Upper lobe of left lung (tissue), 6 donors: ENCODE results near the gene CHST8. TPM values are rescaled to one million over a fixed set of nuclear protein-coding genes. Genes with fewer than 3 reads are reported as not detected.

Experiments
- ATAC-seq, 2 donors: fragments of 200-7000 bp; cut with Tn5 transposase; one replicate each; pipeline ENCODE4 v1.9.1; 2022; ENCODE audit warnings: mild to moderate bottlenecking in 2 of 2, moderate library complexity in 2 of 2; ENCODE audit not compliant: low FRiP score in 2 of 2
- DNase-seq, 2 donors: peaks; one replicate each; pipeline ENCODE4 v3.0.0-alpha.2; 2019 to 2020
- H3K27ac ChIP-seq, 4 donors: fragments of 200-600 bp; sonication (generic); one replicate each; pipeline ENCODE4 v1.5.1; 2016 to 2019
- H3K27me3 ChIP-seq, 4 donors: fragments of 200-600 bp; sonication (generic); one replicate each; pipeline ENCODE4 v1.5.1; 2017 to 2019
- H3K36me3 ChIP-seq, 4 donors: fragments of 200-600 bp; sonication (generic); one replicate each; pipeline ENCODE4 v1.5.1; 2016 to 2019
- H3K4me1 ChIP-seq, 4 donors: fragments of 200-600 bp; sonication (generic); one replicate each; pipeline ENCODE4 v1.5.1; 2018 to 2019
- H3K4me3 ChIP-seq, 4 donors: fragments of 200-600 bp; sonication (generic); one replicate each; pipeline ENCODE4 v1.5.1; 2017 to 2019; ENCODE audit warnings: mild to moderate bottlenecking in 2 of 4, moderate library complexity in 1 of 4
- H3K9me3 ChIP-seq, 4 donors: fragments of 200-600 bp; sonication (generic); one replicate each; pipeline ENCODE4 v1.5.1; 2018 to 2019
- CTCF ChIP-seq, 6 experiments: fragments of 450-650 bp in 4 of 6; fragments of 200-600 bp in 2 of 6; sonication (generic) in 2 of 6; IDR thresholded peaks; one replicate each; pipeline ENCODE4 v1.5.1; 2016 to 2019; ENCODE audit warnings: antibody characterized with exemption in 6 of 6
- EP300 ChIP-seq, 4 donors: sonication (generic); formaldehyde crosslinking; IDR thresholded peaks; one replicate each; pipeline ENCODE4 v1.5.1; 2017; ENCODE audit warnings: antibody characterized with exemption in 4 of 4, control low read depth in 2 of 4
- POLR2A ChIP-seq, 4 donors: fragments of 450-650 bp; IDR thresholded peaks; one replicate each; pipeline ENCODE4 v1.5.1; 2016 to 2017; ENCODE audit warnings: antibody characterized with exemption in 4 of 4, mild to moderate bottlenecking in 2 of 4
- POLR2AphosphoS5 ChIP-seq, 2 donors: sonication (generic); formaldehyde crosslinking; IDR thresholded peaks; one replicate each; pipeline ENCODE4 v1.5.1; 2017; ENCODE audit warnings: antibody characterized with exemption in 2 of 2
- WGBS, 2 donors: methylation state at CpG; one replicate each; pipeline ENCODE4 v1.1.5; 2017 to 2018; 5-methylcytosine and 5-hydroxymethylcytosine counted together
- total RNA-seq, 6 donors: library from RNA; depleted of rRNA in 4 of 6; stranded (reverse); fragments of >200 nt in 4 of 6; gene quantifications; one replicate each; pipeline versions ENCODE4 v1.1.0 to v1.2.1, GENCODE V29; 2016 to 2021
- donor health status: DM: no; HTN: no; CAD: no; lungs with moderate emphysema.
- donor health status: DM: no; HTN: yes; CAD: no; lungs with severe emphysema.

The CHST8 gene
- total RNA-seq, 6 donors from 2014 or later: 0.46 to 3.1 (median 0.72) TPM; not detected in 2

- no peaks in the 10 kb centered on the region for H3K4me1 ChIP-seq
- no peak for TF ChIP-seq POLR2A (IDR thresholded peaks at IDR 0.05)
- no peak for TF ChIP-seq POLR2AphosphoS5 (IDR thresholded peaks at IDR 0.05)
- no peaks in the 10 kb centered on the region for H3K36me3 ChIP-seq
- WGBS, 2 donors: 81% methylated on average over 7 to 8 of the region's 9 CpGs
- no peak overlapping the region for H3K27ac ChIP-seq
- DNase-seq: no peak
- no peaks in the 10 kb centered on the region for H3K9me3 ChIP-seq
- H3K4me3 ChIP-seq: no peak overlapping the region
- H3K27me3 ChIP-seq: no peaks in the 10 kb centered on the region
- no peak for ATAC-seq
Observed at GRCh38 chr19:33720691-33721682, 99.2 kb downstream of the CHST8 start.

GRCh38 chr19:33721735-33722297 is 100.1 kb downstream of the CHST8 start:
- 79 to 80% methylated on average over 2 of the region's 2 CpGs for WGBS, 2 donors
- H3K36me3 ChIP-seq: no peaks in the 10 kb centered on the region
- H3K4me1 ChIP-seq: no peaks in the 10 kb centered on the region
- no peak overlapping the region for H3K27ac ChIP-seq
- TF ChIP-seq POLR2AphosphoS5 (IDR thresholded peaks at IDR 0.05) (no peak), EP300 (IDR thresholded peaks at IDR 0.05) (no peak), POLR2A (IDR thresholded peaks at IDR 0.05) (no peak), CTCF (IDR thresholded peaks at IDR 0.05) (no peak)
- no peaks in the 10 kb centered on the region for H3K27me3 ChIP-seq
- ATAC-seq (no peak), DNase-seq (no peak)
- H3K4me3 ChIP-seq: no peak overlapping the region
- H3K9me3 ChIP-seq: no peaks in the 10 kb centered on the region

GRCh38 chr19:33722456-33723239 is 100.9 kb downstream of the CHST8 start:
- no peak for TF ChIP-seq POLR2A (IDR thresholded peaks at IDR 0.05)
- no peak for TF ChIP-seq POLR2AphosphoS5 (IDR thresholded peaks at IDR 0.05)
- no peak for TF ChIP-seq CTCF (IDR thresholded peaks at IDR 0.05)
- TF ChIP-seq EP300 (IDR thresholded peaks at IDR 0.05): no peak
- no peak for DNase-seq
- Histone ChIP-seq H3K27me3 (no peaks in the 10 kb centered on the region), H3K4me3 (no peak overlapping the region), H3K9me3 (no peaks in the 10 kb centered on the region), H3K27ac (no peak overlapping the region), H3K4me1 (no peaks in the 10 kb centered on the region), H3K36me3 (no peaks in the 10 kb centered on the region)
- WGBS, 2 donors: 44 to 56% methylated on average over 7 to 11 of the region's 11 CpGs
- no peak for ATAC-seq

- no peak for ATAC-seq
- TF ChIP-seq CTCF (IDR thresholded peaks at IDR 0.05) (no peak), EP300 (IDR thresholded peaks at IDR 0.05) (no peak), POLR2AphosphoS5 (IDR thresholded peaks at IDR 0.05) (no peak), POLR2A (IDR thresholded peaks at IDR 0.05) (no peak)
- H3K36me3 ChIP-seq: no peaks in the 10 kb centered on the region
- H3K9me3 ChIP-seq: no peaks in the 10 kb centered on the region
- DNase-seq: no peak
- H3K27ac ChIP-seq: no peak overlapping the region
- H3K4me1 ChIP-seq: no peaks in the 10 kb centered on the region
- no peak overlapping the region for H3K4me3 ChIP-seq
- H3K27me3 ChIP-seq: no peaks in the 10 kb centered on the region
- WGBS, 2 donors: 69% methylated on average over 3 of the region's 3 CpGs; no CpG with 5 or more reads in 1 of the 2 donors
Observed at GRCh38 chr19:33723512-33723911, 101.8 kb downstream of the CHST8 start.
